Activated CD4-positive, alpha-beta T cell treated with anti-CD3 and anti-CD28 coated beads, Interleukin-2, amount 50 U/mL, for 4 hours (primary cell): Measurements from ENCODE around the gene PSORS1C2.
"Not testable (repeated sequence)": the region's sequence is repeated elsewhere in the genome, so short reads cannot be mapped to it uniquely, and the experiment has no call there.

Experiments
- DNase-seq, 2 experiments: peaks; one replicate each; pipeline ENCODE4 v3.0.0-alpha.2; 2020

The PSORS1C2 gene

GRCh38 chr6:31138982-31139381 is at the start of gene PSORS1C2:
Gene PSORS1C2, minus strand, starts transcription at chr6:31139066. Its CDS starts 40 bp downstream, at chr6:31139026.
- no peak for DNase-seq

GRCh38 chr6:31187780-31188194 is 48.9 kb upstream of the PSORS1C2 start:
- DNase-seq, result no peak

GRCh38 chr6:31186052-31186734 is 47.3 kb upstream of the PSORS1C2 start:
- no peak for DNase-seq

GRCh38 chr6:31185695-31186051 is 46.8 kb upstream of the PSORS1C2 start:
- DNase-seq, result not testable (repeated sequence)

GRCh38 chr6:31183859-31184258 is 45.0 kb upstream of the PSORS1C2 start:
- DNase-seq, result not testable (repeated sequence)

- not testable (repeated sequence) for DNase-seq
These were observed 44.4 kb upstream of the PSORS1C2 start for GRCh38 chr6:31183287-31183686.

DNA sequence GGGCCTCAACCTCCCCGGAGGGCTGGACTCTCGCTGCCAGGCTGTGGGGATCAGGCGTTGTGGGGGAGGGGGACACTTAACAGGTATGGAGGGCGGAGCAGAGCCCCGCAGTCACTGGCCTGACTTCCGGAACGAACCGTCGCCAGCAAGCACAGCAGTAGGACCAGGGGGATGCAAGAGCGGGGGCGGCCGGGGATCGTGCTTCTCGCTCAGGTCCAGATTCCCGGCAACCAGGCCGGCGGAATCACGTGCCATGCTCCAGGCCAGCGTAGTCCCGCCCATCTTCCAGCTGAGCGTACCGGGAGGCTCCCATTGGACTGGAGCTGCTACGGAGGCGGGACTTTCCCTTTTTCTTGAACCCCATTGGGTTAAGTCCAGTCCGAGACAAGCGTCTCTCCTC is 41.6 kb upstream of the PSORS1C2 start:
- DNase-seq, result peak; percentile 60 to 69

GRCh38 chr6:31179896-31180295 is 41.0 kb upstream of the PSORS1C2 start:
- no peak for DNase-seq

DNA sequence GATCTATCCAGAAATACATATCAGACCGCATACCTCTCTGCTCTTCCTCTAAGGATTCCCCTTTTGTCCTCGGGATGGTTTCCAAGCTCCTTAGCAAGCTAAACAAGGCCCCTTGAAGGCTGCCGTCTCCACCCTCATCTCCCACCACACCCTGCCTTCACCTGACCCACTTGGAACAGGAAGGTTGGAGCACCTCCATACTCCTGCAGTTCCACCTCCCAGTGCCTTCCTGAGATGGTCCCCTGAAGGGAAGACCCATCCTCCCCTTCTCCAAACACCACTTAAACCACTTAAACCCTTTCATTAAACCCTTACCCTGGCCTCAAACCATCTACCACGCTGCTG is 40.1 kb upstream of the PSORS1C2 start:
- DNase-seq, result no peak

DNA sequence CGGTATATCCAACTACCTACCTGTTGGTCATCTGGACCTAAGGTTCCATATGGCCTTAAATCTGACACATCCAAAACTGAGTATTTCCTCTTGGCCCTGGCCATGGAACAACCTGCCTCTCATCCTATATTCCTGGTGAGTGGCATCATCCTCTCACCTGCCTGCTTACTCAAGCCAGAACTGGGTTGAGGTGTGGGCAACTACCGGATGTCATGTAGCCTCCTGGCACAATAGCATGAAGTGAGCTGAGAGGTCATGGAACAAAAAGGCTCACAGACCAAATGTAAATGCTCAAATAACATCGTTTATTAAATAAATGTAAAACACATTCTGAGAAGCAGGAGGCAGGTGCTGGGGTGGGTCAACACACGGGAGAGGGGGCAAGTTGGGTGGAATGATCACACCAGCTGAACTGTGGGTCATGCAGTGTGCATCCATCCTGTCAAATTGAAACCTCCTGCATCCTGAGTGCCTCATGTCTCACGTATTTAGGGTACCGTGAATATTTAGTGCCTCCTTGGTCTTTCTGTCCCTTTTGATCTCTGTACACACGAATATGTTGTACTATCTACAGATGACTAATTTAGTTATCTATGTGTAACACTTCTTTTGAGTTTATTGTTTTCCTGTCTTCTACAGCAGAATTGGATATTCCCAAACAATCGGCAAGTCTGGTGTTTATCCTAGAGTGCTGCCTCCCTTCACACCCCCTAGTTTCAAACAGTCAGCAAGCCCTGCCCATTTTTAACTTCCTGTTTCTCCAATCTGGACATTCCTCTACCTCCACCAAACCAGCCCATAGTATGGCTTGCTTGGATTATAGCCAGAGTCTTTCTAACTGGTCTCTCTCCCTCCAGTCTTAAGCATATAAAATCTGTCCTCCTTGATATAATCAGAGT is 39.5 kb upstream of the PSORS1C2 start:
- no peak for DNase-seq

GRCh38 chr6:31175971-31176370 is 37.1 kb upstream of the PSORS1C2 start:
- no peak for DNase-seq

DNA sequence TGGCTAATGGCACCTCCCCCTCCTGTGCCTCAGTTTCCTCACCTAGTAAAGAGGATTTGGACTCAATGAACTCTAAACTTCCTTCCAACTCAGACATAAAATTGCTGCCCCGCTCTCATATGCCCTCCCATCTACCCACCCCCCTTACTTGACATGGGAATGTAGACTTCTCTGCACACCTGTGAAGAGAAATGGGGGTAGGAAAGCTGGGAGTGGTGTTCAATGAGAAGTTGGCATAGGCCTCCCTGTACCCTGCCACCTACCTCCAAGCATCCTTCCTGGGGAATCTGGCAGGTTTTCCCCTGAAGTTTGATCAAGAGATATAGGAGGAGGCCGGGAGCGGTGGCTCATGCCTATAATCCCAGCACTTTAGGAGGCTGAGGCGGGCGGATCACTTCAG is 35.5 kb upstream of the PSORS1C2 start:
- DNase-seq, result no peak

DNA sequence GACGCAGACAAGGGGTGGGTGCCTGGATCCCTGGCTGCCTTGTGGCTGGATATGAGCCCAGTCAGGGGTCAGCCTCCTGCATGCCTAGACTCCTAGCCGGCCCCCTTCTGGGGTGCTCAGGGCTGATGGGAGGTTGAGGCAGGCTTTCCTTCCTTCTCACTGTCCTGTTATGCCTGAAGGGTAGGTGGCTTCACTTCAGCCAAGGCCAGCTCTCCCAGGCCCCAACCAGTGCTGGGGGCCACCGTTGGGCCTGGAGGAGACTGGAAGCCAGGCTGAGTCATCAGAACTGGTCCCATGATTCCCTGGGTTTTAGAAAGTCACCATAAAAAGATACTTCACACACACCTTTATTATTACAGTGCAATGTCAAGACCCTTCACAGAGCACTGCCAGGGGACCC is 34.5 kb upstream of the PSORS1C2 start:
- DNase-seq, result no peak

- DNase-seq, result no peak
These were observed 34.1 kb upstream of the PSORS1C2 start for GRCh38 chr6:31172973-31173384.

- DNase-seq, result no peak
These were observed 33.4 kb upstream of the PSORS1C2 start for GRCh38 chr6:31171931-31172905.

DNA sequence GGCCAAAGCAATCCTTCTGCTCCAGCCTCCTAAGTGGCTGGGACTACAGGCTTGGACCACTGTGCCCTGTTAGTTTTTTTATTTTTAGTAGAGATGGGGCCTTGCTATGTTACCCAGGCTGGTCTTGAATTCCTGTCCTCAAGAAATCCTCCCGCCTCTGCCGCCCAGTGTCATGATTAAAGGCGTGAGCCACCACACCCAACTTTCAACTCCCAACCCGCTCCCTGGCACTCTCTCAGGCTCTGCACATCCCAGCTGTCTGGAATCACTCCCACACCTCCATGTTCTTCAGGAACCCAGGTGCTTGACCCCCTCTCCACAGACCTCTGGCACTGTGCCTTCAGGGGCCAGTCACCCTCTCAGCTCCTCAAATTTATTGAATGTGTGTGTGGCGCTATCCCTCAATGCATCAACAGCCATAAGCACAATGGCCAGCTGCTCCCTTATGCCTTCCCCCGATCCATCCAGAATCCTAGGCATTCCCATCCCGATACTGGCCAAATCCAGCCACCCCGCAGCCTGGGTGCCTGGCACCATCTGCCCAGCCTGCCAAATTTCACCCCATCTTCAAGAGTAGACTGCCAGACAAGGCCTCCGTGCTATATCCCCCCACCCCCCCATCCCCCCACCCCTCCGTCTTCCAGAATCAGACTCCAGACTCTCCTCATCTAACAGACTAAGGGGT is 32.3 kb upstream of the PSORS1C2 start:
- no peak for DNase-seq

DNA sequence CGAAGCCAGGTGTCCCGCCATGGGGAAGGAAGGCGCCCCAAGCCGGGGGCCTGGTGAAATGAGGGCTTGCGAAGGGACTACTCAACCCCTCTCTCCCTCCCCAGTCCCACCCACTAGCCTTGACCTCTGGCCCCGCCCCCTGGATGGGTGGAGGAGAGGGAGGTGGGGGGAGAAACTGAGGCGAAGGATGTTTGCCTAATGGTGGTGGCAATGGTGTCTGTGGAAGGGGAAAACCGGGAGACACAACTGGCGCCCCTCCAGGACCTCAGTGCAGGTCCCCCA is 31.7 kb upstream of the PSORS1C2 start, which contains the start of gene POU5F1:
Gene POU5F1 (minus strand): TSS at position 83 of the 282 bp plus-strand sequence. CDS start 62 bp downstream, at position 21.
- no peak for DNase-seq

GRCh38 chr6:31169858-31170599 is 31.2 kb upstream of the PSORS1C2 start:
- DNase-seq, result not testable (repeated sequence)

GRCh38 chr6:31169123-31169857 is 30.4 kb upstream of the PSORS1C2 start:
- no peak for DNase-seq

DNA sequence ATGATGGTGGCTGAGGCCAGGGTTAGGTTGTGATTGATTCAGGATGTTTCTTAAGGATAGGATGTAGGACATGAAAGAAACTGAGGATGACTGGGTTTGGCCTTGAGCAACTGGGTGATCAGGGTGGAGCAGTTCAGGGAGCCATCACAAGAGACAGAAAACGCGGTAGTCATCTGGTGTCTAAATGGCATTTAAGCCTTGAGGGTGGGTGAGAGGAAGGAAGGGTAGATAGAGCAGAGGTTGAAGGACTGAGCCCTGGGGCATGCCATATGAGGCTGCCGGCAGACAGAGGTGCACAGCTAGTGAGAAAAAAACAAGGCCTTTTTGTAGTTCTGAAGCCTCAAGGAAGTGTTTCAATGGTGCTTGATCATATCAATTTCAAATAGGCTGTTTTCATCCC is 29.7 kb upstream of the PSORS1C2 start:
- DNase-seq, result no peak

DNA sequence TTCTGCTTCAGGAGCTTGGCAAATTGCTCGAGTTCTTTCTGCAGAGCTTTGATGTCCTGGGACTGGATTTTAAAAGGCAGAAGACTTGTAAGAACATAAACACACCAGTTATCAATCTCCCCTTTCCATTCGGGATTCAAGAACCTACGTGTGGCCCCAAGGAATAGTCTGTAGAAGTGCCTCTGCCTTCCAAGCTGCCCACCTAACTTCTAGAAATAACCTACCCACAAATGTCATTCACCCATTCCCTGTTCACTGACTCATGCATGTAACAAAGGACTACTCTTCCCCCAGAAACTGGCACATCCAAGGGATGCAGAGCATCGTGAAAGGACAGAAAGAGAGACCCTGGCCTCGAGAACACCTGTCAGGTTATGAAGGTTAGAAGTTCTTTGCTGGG is 27.1 kb upstream of the PSORS1C2 start:
- DNase-seq, result no peak
